Activated gamma-delta T cell treated with Interleukin-2 at 50 U/mL for 16 hours (primary cell): ENCODE measurements around the gene SERF1B.
"Not testable (repeated sequence)": the region's sequence is repeated elsewhere in the genome, so short reads cannot be mapped to it uniquely, and the experiment has no call there.

Experiments used
- DNase-seq: peaks from one replicate; pipeline ENCODE4 v3.0.0-alpha.2; 2020

Gene SERF1B

DNA sequence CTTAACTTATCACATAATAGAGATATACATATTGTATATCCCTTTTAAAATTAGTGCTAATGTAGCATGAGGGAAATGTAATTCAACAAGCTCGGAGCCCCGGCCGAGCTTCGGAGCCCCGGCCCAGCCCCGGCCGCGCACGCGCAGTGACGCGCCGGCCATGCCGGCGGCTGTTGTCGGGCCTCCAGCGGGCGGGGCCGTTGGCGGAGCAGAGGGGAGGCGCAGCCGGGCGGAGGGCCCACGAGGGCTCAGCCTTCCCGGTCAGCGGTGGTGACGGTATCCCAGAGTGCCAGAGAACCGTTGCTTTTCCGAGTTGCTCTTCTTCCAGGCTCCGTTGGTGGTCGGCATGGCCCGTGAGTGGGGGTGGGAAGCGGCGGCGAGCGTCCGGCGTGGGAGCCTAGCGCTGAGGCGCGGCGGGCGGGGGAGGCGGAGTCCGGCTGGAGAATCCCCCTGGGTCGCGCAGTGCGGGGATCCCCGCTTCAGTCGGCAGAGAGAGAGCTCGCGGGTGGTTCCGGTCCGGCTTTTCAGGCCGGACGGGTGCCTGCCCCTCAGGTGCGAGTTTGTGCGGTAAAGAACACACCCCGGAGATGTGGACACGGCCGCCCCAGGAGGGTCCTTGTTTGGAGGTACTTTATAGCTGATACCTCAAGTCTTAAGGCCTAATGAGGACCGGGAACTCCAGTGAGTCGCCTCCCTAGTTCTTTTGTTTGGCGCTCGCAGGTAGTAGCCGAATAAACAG lies at the start of gene SERF1B:
Gene SERF1B (plus strand): TSS at position 146 of the 739 bp plus-strand sequence. CDS start 201 bp downstream, at position 347.
- not testable (repeated sequence) for DNase-seq

DNA sequence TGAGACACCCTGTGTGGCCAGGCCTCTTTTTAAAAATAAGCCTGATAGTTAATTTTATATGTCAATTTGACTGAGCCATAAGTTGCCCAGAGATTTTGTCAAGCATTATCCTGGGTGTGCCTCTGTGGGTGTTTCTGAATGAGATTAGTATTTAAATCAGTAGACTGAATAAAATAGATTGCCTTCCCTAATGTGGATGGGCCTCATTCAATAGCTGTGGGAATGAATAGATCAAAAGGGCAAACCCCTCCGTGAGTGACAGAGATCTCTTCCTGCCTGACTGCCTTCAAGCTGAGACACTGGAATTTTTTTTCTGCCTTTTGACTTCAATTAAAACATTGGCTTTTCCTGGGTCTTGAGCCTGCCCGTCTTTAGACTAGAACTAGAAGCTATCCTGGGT lies 33.3 kb upstream of the SERF1B start:
- DNase-seq = not testable (repeated sequence)

DNA sequence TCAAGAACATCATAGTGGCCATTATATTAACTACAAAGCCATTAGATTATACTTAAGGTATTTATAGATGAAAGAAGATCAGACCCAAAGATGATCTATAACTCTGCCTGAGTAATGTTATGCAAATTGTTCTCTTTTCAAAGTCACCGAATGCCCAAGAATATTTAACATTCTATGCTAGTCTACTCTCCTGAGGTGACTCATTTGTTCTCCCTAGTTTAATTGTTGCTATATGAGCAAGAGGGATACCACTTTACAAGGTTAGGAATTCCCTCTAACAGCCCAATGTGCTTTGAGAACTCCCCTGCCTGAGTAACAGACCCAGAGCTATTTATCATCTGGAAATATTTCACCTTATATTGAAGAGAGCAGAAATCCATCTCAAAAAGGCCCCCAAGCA lies 29.5 kb upstream of the SERF1B start:
- not testable (repeated sequence) for DNase-seq

DNA sequence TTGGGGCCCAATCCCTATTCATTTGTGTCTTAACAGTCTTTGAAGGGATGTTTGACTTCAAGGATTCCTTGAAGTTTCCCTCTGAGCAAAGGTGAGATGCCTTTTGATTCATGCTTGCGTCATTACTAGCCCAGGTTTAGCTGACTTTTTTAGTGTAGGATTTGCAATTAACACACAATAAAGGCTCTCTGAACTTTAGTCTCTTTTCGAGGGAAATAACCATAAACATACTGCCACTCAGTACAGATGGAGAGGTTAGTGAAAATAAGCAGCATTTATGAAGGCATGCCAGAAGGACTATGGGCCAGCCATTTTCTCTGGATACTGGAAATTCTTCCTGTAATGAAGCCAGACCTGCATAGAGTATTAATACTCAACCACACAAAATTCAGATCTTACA lies 4.4 kb upstream of the SERF1B start:
- not testable (repeated sequence) for DNase-seq

DNA sequence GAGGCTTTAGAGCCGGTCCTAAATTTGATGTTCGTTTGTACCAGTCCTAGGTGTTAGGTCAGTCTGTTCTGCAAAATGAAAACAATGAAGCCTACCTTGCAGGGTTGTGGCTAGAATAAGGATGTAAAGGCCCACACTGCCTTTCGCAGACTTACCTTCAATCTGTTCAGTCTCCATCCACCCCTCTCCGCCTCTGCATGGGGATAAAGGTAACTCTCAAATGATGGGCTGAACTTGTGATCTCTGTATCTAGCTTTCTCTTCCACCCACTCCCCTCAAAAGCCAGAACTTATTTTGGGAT lies 744 bp downstream of the SERF1B start:
- not testable (repeated sequence) for DNase-seq

DNA sequence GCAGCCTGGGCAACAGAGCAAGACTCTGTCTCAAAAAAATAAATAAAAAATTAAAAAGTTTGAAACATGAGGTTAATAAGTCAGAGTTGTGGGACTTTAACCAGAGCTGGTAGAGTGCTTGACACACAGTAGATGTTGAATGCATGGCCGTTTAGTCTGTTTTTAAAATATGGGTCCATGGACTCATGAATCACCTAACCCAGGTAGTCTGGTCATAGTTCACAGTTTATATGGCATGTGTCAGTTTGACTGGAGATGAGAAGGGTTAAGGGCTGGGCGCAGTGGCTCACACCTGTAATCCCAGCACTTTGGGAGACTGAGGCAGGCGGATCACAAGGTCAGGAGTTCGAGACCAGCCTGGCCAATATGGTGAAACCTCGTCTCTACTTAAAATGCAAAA lies 6.2 kb downstream of the SERF1B start:
- DNase-seq = not testable (repeated sequence)

DNA sequence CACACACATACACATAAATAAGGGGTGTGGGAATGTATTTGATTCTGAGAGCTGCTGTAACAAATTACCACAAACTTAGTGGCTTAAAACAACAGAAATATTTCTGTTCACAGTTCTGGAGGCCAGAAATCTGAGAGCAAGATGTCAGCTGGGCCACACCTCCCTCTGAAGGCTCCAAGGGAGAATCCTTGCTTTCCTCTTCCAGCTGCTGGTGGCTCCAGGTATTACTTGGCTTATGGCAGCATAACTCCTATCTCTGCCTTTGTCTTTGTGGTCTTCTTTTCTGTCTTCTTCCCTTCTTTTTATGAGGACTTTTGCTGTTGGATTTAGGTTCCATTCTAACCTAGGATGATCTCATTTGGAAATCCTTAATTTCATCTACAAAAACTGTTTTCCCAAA lies 16.4 kb downstream of the SERF1B start:
- DNase-seq = not testable (repeated sequence)

DNA sequence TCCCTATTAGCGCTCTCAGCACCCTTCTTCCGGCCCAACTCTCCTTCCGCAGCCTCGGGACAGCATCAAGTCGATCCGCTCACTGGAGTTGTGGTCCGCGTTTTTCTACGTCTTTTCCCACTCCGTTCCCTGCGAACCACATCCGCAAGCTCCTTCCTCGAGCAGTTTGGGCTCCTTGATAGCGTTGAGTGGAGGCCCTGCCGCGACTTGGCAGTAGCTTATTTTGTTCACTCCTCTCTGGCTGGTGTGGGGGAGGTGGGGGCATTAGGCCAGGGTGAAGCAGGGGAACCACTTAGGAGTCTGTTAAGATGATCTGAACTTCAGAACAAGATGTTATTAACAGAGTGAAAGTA lies 24.7 kb downstream of the SERF1B start:
- not testable (repeated sequence) for DNase-seq

DNA sequence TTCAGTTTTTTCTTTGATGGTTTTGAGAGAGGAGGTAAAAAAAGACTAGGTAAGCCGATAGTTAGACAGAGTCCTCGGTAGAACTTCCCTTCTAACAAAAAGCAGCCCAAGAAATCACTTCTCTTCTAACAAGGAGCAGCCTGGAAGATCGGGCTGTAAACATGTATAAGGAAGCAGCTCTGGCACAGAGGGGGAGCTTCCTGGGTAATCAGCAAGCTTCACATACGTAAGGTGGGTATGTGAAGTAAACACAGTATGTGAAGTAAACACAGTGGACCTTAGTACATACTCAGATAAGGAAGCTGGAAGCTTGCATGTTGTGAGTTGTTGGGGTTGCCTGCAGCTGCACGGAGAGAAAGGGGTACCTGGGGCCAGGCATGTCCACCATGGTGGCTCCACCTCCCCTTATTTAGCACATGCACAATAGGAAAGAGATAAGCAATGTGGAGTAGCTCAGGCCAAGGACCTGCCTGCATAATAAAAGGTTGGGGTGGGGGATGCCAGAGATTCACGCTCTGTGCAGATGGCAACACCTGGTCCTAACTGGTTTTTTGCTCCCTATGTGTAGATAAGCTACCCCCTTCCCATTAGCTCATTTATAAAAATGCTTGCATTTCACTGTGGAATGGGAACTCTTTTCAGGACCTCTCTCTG lies 31.4 kb downstream of the SERF1B start:
- DNase-seq = not testable (repeated sequence)

DNA sequence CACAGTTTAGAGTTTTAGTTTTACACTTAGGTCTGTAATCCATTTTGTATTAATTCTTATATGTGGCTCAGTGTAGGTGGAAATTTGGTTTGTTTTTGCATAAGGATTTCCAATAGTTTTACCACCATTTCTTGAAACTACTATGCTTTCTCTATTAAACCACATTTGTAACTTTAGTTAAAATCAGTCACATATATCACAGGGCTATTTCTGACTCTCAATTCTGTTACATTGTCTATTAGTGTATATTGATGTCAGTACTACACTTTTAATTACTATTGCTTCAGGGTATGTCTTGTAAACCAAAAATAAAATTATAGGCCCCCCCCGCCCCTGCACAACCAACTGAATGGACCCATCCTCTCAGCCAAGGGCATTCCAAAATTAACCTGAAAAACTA lies 32.1 kb downstream of the SERF1B start:
- not testable (repeated sequence) for DNase-seq

DNA sequence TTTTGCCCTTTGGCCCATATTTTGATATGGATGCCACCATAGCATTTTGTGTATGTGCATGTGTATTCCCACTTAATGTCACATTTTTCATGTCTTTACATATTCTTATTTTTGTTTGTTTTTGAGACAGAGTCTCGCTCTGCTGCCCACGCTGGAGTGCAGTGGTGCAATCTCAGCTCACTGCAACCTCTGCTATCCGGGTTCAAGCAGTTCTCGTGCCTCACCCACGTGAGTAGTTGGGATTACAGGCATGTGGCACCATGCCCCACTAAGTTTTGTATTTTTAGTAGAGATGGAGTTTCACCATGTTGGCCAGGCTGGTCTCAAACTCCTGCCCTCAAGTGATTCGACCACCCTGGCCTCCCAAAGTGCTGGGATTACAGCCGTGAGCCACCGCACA lies 52.6 kb downstream of the SERF1B start:
- not testable (repeated sequence) for DNase-seq

DNA sequence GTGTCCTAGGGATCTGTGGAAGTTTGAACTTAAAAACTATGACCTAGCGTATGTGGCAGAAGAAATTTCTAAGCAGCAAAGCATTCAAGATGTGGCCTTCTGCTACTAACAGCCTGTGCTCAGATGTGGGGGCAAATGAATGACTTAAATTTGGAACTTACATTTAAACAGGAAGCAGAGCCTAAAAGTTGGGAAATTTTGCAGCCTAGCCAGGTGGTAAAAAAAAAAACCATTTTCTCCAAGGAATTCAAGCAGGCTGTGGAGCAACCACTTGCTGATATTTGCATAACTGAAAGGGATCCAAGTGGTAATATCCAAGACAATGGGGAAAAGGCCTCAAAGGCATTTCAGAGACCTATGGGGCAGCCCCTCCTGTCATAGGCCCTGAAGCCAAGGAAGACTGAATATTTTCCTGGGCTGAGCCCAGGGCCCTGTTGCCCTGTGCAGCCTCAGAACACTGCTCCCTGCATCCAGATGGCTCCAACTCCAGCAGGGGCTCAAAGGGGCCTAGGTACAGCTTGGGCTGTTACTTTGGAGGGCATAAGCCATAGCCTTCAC lies 63.9 kb downstream of the SERF1B start:
- DNase-seq = not testable (repeated sequence)

DNA sequence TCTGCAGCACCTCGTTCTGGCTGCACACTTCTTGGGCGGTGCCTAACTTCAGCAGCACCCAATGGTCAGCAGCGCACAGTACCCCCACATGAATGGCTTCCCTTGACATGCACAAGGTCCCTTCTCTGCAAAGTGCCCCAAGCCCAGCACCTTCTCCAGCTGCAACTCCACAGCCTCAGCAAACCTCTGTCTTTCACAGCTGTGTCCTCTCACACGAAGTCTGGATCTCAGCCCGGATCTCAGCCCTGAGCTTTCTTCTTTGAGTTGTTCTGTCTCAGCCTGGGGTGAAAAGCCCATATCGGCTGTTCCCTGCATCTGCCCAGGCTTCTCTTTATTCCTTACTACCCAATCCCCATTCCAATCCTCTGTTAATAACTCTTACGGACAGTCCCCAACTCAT lies 66.7 kb downstream of the SERF1B start:
- DNase-seq = not testable (repeated sequence)
